K562 (cell line): ENCODE measurements around the gene ZDHHC17. TPM values are rescaled to one million over a fixed set of nuclear protein-coding genes. Genes with fewer than 3 reads are reported as not detected.

Source experiments
- ILF3 ChIP-seq: fragments of 450-650 bp; IDR thresholded peaks from 2 replicates; pipeline ENCODE4 v1.6.1; 2018; ENCODE audit warnings: antibody characterized with exemption, mild to moderate bottlenecking, moderate library complexity, borderline replicate concordance
- MGA ChIP-seq: fragments of 450-650 bp; IDR thresholded peaks from 2 replicates; pipeline ENCODE4 v1.6.1; 2016; ENCODE audit warnings: mild to moderate bottlenecking, moderate library complexity
- PYGO2 ChIP-seq: fragments of 450-650 bp; IDR thresholded peaks from 2 replicates; pipeline ENCODE4 v1.6.1; 2016; ENCODE audit warnings: mild to moderate bottlenecking, missing genetic modification characterization, moderate library complexity, missing compliant biosample characterization
- SMAD2 ChIP-seq: fragments of 150-350 bp; IDR thresholded peaks from 2 replicates; pipeline ENCODE4 v1.6.1; 2014; ENCODE audit warnings: low read depth, mild to moderate bottlenecking, low read length
- polyA plus RNA-seq, 8 experiments: library from polyadenylated mRNA; depleted of rRNA in 4 of 8; stranded (reverse) in 5 of 8; unstranded in 3 of 8; fragments of >200 nt; fragmentation: Nextera tagmentation in 2 of 8; fragmentation: Illumina TruSeq in 1 of 8; extraction: Ambion mirVana in 2 of 8; extraction: Trizol in 1 of 8; gene quantifications; 2 replicates each; pipeline versions ENCODE4 v1.2.1 to v1.2.3, GENCODE V29; 2011 to 2014; ENCODE audit warnings: inconsistent platforms in 1 of 8, missing spikeins in 1 of 8
- total RNA-seq, 7 experiments: library from RNA; depleted of rRNA in 6 of 7; stranded (reverse); fragments of >200 nt in 6 of 7; fragmentation: Illumina TruSeq in 2 of 7; extraction: Trizol in 2 of 7; gene quantifications; 2 replicates each; pipeline versions ENCODE4 v1.2.1 to v1.2.3, GENCODE V29; 2011 to 2021; ENCODE audit warnings: low replicate concordance in 1 of 7

Gene ZDHHC17
- total and polyA plus RNA-seq, 9 of the 15 experiments (the other 6 are each of a cell fraction or from before 2014, with no cell fraction given): 6.7 to 66.0 (median 27.5) TPM

- TF ChIP-seq SMAD2: no peak
- TF ChIP-seq ILF3: no peak
- TF ChIP-seq PYGO2 (tag): no peak
- TF ChIP-seq MGA: no peak
Measured at GRCh38 chr12:76852106-76852505, 88.2 kb downstream of the ZDHHC17 start (continued).
